Right atrium auricular region (tissue), 2 donors: ENCODE data around the gene ME3. TPM values are rescaled to one million over a fixed set of nuclear protein-coding genes. Genes with fewer than 3 reads are reported as not detected.
"Not testable (repeated sequence)": the region's sequence is repeated elsewhere in the genome, so short reads cannot be mapped to it uniquely, and the experiment has no call there.

Source experiments
- DNase-seq: peaks from one replicate; pipeline ENCODE4 v3.0.0-alpha.2; 2019; ENCODE audit warnings: low spot score
- H3K27ac ChIP-seq, 2 donors: fragments of 200-600 bp; sonication (generic); 1 replicate in 1 of 2; 2 replicates in 1 of 2; pipeline ENCODE4 v1.5.1; 2016 to 2019
- H3K27me3 ChIP-seq, 2 donors: fragments of 200-600 bp; sonication (generic); one replicate each; pipeline versions ENCODE4 v1.5.1 to v1.6.0; 2017 to 2019
- H3K36me3 ChIP-seq: fragments of 200-600 bp; sonication (generic); one replicate; pipeline ENCODE4 v1.5.1; 2016
- H3K4me1 ChIP-seq, 2 donors: fragments of 200-600 bp; sonication (generic); one replicate each; pipeline versions ENCODE4 v1.5.1 to v1.6.0; 2017 to 2019
- H3K4me3 ChIP-seq, 2 donors: fragments of 200-600 bp; sonication (generic); 1 replicate in 1 of 2; 2 replicates in 1 of 2; pipeline ENCODE4 v1.5.1; 2017 to 2019; ENCODE audit warnings: mild to moderate bottlenecking in 1 of 2, moderate library complexity in 1 of 2
- H3K9me3 ChIP-seq, 2 donors: fragments of 200-600 bp; sonication (generic); one replicate each; pipeline ENCODE4 v1.5.1; 2019
- CTCF ChIP-seq, 2 donors: fragments of 200-600 bp; sonication (generic); IDR thresholded peaks; one replicate each; pipeline ENCODE4 v1.5.1; 2019; ENCODE audit warnings: antibody characterized with exemption in 2 of 2
- total RNA-seq, 2 donors: library from RNA; depleted of rRNA; stranded (reverse); fragments of >200 nt; gene quantifications; one replicate each; pipeline ENCODE4 v1.1.0, GENCODE V29; 2016

The ME3 gene
- total RNA-seq, 2 donors from 2014 or later, result 20.5 to 33.1 TPM

GRCh38 chr11:86570451-86570850, 102.0 kb downstream of the ME3 start:
- no peaks in the 10 kb centered on the region for H3K9me3 ChIP-seq

GRCh38 chr11:86570020-86570419, 102.4 kb downstream of the ME3 start:
- Histone ChIP-seq H3K36me3 (no peaks in the 10 kb centered on the region), H3K9me3 (no peaks in the 10 kb centered on the region), H3K27me3 (no peaks in the 10 kb centered on the region), H3K4me1 (peaks cover 0 to 15% of the 10 kb centered on the region in 2 donors), H3K4me3 (no peak overlapping the region), H3K27ac (no peak overlapping the region)
- TF ChIP-seq CTCF (IDR thresholded peaks at IDR 0.05), result no peak
- no peak for DNase-seq

More at GRCh38 chr11:86570451-86570850, 102.0 kb downstream of the ME3 start:
- no peak for TF ChIP-seq CTCF (IDR thresholded peaks at IDR 0.05)
- H3K36me3 ChIP-seq, result no peaks in the 10 kb centered on the region
- H3K27me3 ChIP-seq, result no peaks in the 10 kb centered on the region
- no peak overlapping the region for H3K27ac ChIP-seq
- H3K4me1 ChIP-seq, result peaks cover 0 to 17% of the 10 kb centered on the region in 2 donors
- no peak for DNase-seq
- H3K4me3 ChIP-seq, result no peak overlapping the region

GRCh38 chr11:86569109-86569508, 103.3 kb downstream of the ME3 start:
- Histone ChIP-seq H3K36me3 (no peaks in the 10 kb centered on the region), H3K27ac (no peak overlapping the region), H3K9me3 (no peaks in the 10 kb centered on the region), H3K27me3 (no peaks in the 10 kb centered on the region), H3K4me3 (no peak overlapping the region), H3K4me1 (peaks cover 0 to 7% of the 10 kb centered on the region in 2 donors)
- no peak for DNase-seq
- no peak for TF ChIP-seq CTCF (IDR thresholded peaks at IDR 0.05)

GRCh38 chr11:86565801-86566312, 106.6 kb downstream of the ME3 start:
- peaks cover 0 to 7% of the 10 kb centered on the region in 2 donors for H3K4me1 ChIP-seq
- no peak for TF ChIP-seq CTCF (IDR thresholded peaks at IDR 0.05)
- no peak overlapping the region for H3K27ac ChIP-seq
- no peaks in the 10 kb centered on the region for H3K27me3 ChIP-seq
- H3K9me3 ChIP-seq, result no peaks in the 10 kb centered on the region
- no peak for DNase-seq
- H3K36me3 ChIP-seq, result no peaks in the 10 kb centered on the region
- H3K4me3 ChIP-seq, result no peak overlapping the region

GRCh38 chr11:86565388-86565787, 107.0 kb downstream of the ME3 start:
- no peak overlapping the region for H3K27ac ChIP-seq

GRCh38 chr11:86562842-86563241, 109.6 kb downstream of the ME3 start:
- H3K4me1 ChIP-seq, result peaks cover 0 to 30% of the 10 kb centered on the region in 2 donors
- H3K36me3 ChIP-seq, H3K4me3 ChIP-seq, H3K27me3 ChIP-seq, H3K9me3 ChIP-seq, DNase-seq, H3K27ac ChIP-seq: not testable (repeated sequence)

More at GRCh38 chr11:86565388-86565787, 107.0 kb downstream of the ME3 start:
- no peaks in the 10 kb centered on the region for H3K27me3 ChIP-seq
- TF ChIP-seq CTCF (IDR thresholded peaks at IDR 0.05), result no peak
- no peak for DNase-seq
- H3K9me3 ChIP-seq, result no peaks in the 10 kb centered on the region
- H3K4me1 ChIP-seq, result peaks cover 0 to 7% of the 10 kb centered on the region in 2 donors
- no peak overlapping the region for H3K4me3 ChIP-seq
- no peaks in the 10 kb centered on the region for H3K36me3 ChIP-seq
